Mucosa of descending colon (tissue), 3 donors: Measurements from ENCODE around the gene TCERG1L. TPM values are rescaled to one million over a fixed set of nuclear protein-coding genes. Genes with fewer than 3 reads are reported as not detected.

Source experiments
- ATAC-seq: fragments of 200-7000 bp; cut with Tn5 transposase; one replicate; pipeline ENCODE4 v1.9.1; 2020; ENCODE audit warnings: mild to moderate bottlenecking, moderate library complexity
- DNase-seq, 3 donors: peaks; one replicate each; pipeline ENCODE4 v3.0.0-alpha.2; 2020
- H3K36me3 ChIP-seq: fragments of 200-600 bp; one replicate; pipeline ENCODE4 v1.8.0; 2021; ENCODE audit warnings: low read depth, mild to moderate bottlenecking
- H3K4me1 ChIP-seq: fragments of 200-600 bp; one replicate; pipeline ENCODE4 v1.8.0; 2021; ENCODE audit warnings: low read depth, mild to moderate bottlenecking
- H3K4me3 ChIP-seq: fragments of 200-600 bp; one replicate; pipeline ENCODE4 v1.8.0; 2021; ENCODE audit warnings: mild to moderate bottlenecking
- H3K9me3 ChIP-seq: fragments of 200-600 bp; one replicate; pipeline ENCODE4 v1.8.0; 2021; ENCODE audit warnings: mild to moderate bottlenecking
- CTCF ChIP-seq: fragments of 200-600 bp; IDR thresholded peaks from one replicate; pipeline ENCODE4 v1.8.0; 2022; ENCODE audit warnings: antibody characterized with exemption, mild to moderate bottlenecking
- intact Hi-C, 2 donors: fragments of 100-400 bp; cut with DNase I in 1 of 2; cut with micrococcal nuclease in 1 of 2; formaldehyde crosslinking; loops; one replicate each; pipeline versions ENCODE4 v1.11.0 to v1.11.1; 2022; cut with DNase I, micrococcal nuclease
- total RNA-seq, 3 donors: library from RNA; stranded (reverse); fragmentation: NEBNext Ultra II Directional in 2 of 3; extraction: Animal tissue kit (Norgen Biotek cat#: 25700) in 2 of 3; gene quantifications; one replicate each; pipeline versions ENCODE4 v1.2.1 to v1.2.4, GENCODE V29; 2021 to 2023
- donor health status: DM: no; HTN: no; CAD: no; lungs with moderate emphysema.
- donor health status: DM: no; HTN: no; CAD: no.
- donor health status: DM: no; HTN: yes; CAD: no.

The TCERG1L gene
- total RNA-seq, 3 donors from 2014 or later, result not detected

- intact Hi-C loops, result no loop called here
- Histone ChIP-seq H3K4me3 (no peak overlapping the region), H3K36me3 (no peaks in the 10 kb centered on the region), H3K4me1 (no peaks in the 10 kb centered on the region), H3K9me3 (peaks cover 5% of the 10 kb centered on the region)
- ATAC-seq (no peak), DNase-seq (no peak)
- TF ChIP-seq CTCF, result no peak
Measured at GRCh38 chr10:131211965-131212619, 99.4 kb downstream of the TCERG1L start.

GRCh38 chr10:131211559-131211958, 100.0 kb downstream of the TCERG1L start:
- Histone ChIP-seq H3K9me3 (peaks cover 5% of the 10 kb centered on the region), H3K4me1 (no peaks in the 10 kb centered on the region), H3K4me3 (no peak overlapping the region), H3K36me3 (no peaks in the 10 kb centered on the region)
- ATAC-seq (no peak), DNase-seq (no peak)
- TF ChIP-seq CTCF, result no peak
- intact Hi-C loops, result no loop called here

- no peak overlapping the region for H3K4me3 ChIP-seq
- H3K9me3 ChIP-seq, result peaks cover 7% of the 10 kb centered on the region
- ATAC-seq, result no peak
- no peaks in the 10 kb centered on the region for H3K36me3 ChIP-seq
- no peak for DNase-seq
- TF ChIP-seq CTCF, result no peak
- intact Hi-C loops, result no loop called here
- no peaks in the 10 kb centered on the region for H3K4me1 ChIP-seq
Measured at GRCh38 chr10:131211146-131211545, 100.4 kb downstream of the TCERG1L start.

- Histone ChIP-seq H3K9me3 (peaks cover 10% of the 10 kb centered on the region), H3K36me3 (no peaks in the 10 kb centered on the region), H3K4me3 (no peak overlapping the region), H3K4me1 (no peaks in the 10 kb centered on the region)
- no peak for ATAC-seq
- peak in 1 of 3 donors; percentile 19 for DNase-seq
- intact Hi-C loops, result no loop called here
- no peak for TF ChIP-seq CTCF
Measured at GRCh38 chr10:131210181-131210580, 101.3 kb downstream of the TCERG1L start.

GRCh38 chr10:131207584-131208532, 103.7 kb downstream of the TCERG1L start:
- Histone ChIP-seq H3K4me1 (no peaks in the 10 kb centered on the region), H3K9me3 (peaks cover 13% of the 10 kb centered on the region), H3K36me3 (no peaks in the 10 kb centered on the region), H3K4me3 (no peak overlapping the region)
- TF ChIP-seq CTCF, result no peak
- intact Hi-C loops, result no loop called here
- DNase-seq, result peak in 1 of 3 donors; percentile 22
- ATAC-seq, result no peak
